Lung (tissue), 12 donors: Measurements from ENCODE around the gene SUMO3. TPM values are rescaled to one million over a fixed set of nuclear protein-coding genes. Genes with fewer than 3 reads are reported as not detected.

Source experiments
- ATAC-seq: fragments of 200-7000 bp; cut with Tn5 transposase; one replicate; pipeline ENCODE4 v1.9.1; 2020; ENCODE audit warnings: moderate number of reproducible peaks; ENCODE audit not compliant: insufficient read depth, low FRiP score
- DNase-seq, 3 donors: peaks; one replicate each; pipeline ENCODE4 v3.0.0-alpha.2; 2013 to 2017
- H3K27ac ChIP-seq, 2 donors: one replicate each; pipeline ENCODE4 v1.5.1; 2013; ENCODE audit warnings: mild to moderate bottlenecking in 2 of 2, moderate library complexity in 2 of 2, control low read depth in 1 of 2, inconsistent platforms in 1 of 2, low read depth in 1 of 2, low read length in 1 of 2
- H3K27me3 ChIP-seq, 3 donors: one replicate each; pipeline ENCODE4 v1.5.1; 2013; ENCODE audit warnings: low read length in 2 of 3; ENCODE audit not compliant: control insufficient read depth in 3 of 3, insufficient read depth in 3 of 3
- H3K36me3 ChIP-seq, 4 donors: one replicate each; pipeline ENCODE4 v1.5.1; 2013; ENCODE audit warnings: low read length in 4 of 4, mild to moderate bottlenecking in 1 of 4, moderate library complexity in 1 of 4; ENCODE audit not compliant: control insufficient read depth in 4 of 4, insufficient read depth in 4 of 4
- H3K4me1 ChIP-seq, 5 donors: one replicate each; pipeline ENCODE4 v1.5.1; 2013; ENCODE audit warnings: low read length in 5 of 5, mild to moderate bottlenecking in 2 of 5, moderate library complexity in 1 of 5; ENCODE audit not compliant: control insufficient read depth in 5 of 5, insufficient read depth in 5 of 5
- H3K4me3 ChIP-seq: one replicate; pipeline ENCODE4 v1.5.1; 2013; ENCODE audit warnings: mild to moderate bottlenecking, control low read depth, moderate library complexity
- H3K9ac ChIP-seq, 2 donors: one replicate each; pipeline ENCODE4 v1.5.1; 2013; ENCODE audit warnings: low read length in 2 of 2, control low read depth in 1 of 2; ENCODE audit not compliant: insufficient read depth in 1 of 2
- H3K9me3 ChIP-seq, 4 donors: one replicate each; pipeline ENCODE4 v1.5.1; 2013; ENCODE audit warnings: low read length in 3 of 4, mild to moderate bottlenecking in 1 of 4, moderate library complexity in 1 of 4; ENCODE audit not compliant: control insufficient read depth in 4 of 4, insufficient read depth in 3 of 4
- CTCF ChIP-seq: IDR thresholded peaks from 2 replicates; pipeline ENCODE4 v1.5.1; 2012; ENCODE audit warnings: mild to moderate bottlenecking; ENCODE audit errors: control extremely low read depth, extremely low read depth
- WGBS, 2 donors: extraction: QIAGEN DNeasy Blood & Tissue Kit; methylation state at CpG; one replicate each; pipeline ENCODE4 v1.1.7; 2013; 5-methylcytosine and 5-hydroxymethylcytosine counted together
- polyA plus RNA-seq, 2 donors: library from polyadenylated mRNA; stranded (reverse); fragments of 200-250 nt; gene quantifications; one replicate each; pipeline ENCODE4 v1.2.1, GENCODE V29; 2013
- total RNA-seq, 2 donors: library from RNA; depleted of rRNA in 1 of 2; stranded (reverse); fragments of >200 nt in 1 of 2; gene quantifications; one replicate each; pipeline ENCODE4 v1.2.1, GENCODE V29; 2014 to 2021
- donor health status: control.
- donor health status: control.
- donor health status: Bipolar disorder and iron deficiency.
- donor health status: healthy.
- donor health status: DM: yes; HTN: yes; CAD: no.

SUMO3 gene
- total and polyA plus RNA-seq, 4 donors: 40.4 to 96.4 (median 66.0) TPM

DNA sequence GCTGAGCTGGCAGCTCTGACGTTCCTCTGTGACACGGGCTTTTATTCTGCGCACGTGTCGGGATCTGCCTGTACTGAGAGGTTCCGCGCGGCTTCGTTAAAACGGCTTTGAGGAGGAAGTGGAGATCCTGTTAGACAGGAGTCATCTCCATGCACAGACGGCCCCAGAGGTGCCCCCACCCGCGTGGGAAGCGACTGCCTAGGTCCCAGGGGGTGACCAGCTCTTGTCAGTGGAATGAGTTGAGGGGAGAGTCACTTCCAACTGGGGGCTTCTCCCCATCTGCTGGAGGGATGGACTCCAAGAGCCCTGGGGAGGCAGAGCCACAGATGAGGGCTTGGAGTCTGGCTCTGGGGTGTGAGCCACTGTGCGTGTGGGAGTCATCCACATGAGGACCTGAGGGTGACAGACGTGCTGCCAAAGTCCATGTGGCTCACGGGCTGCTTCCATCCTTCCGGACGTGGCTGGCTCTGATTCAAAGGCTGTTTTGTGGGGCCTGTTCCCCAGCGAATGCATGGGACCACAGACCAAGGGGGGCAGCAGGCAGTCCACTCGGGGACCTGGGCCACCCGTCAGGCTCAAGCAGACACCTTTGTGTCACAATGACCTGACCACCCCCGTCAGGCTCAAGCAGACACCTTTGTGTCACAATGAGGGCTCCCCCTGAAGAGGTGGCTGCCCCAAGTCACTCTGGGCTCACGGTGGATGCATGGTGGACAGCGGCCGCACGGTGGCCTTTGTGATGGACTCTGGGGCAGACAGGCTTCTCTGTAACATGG lies 28.8 kb upstream of the SUMO3 start:
- no peak for TF ChIP-seq CTCF
- H3K4me1 ChIP-seq: peaks cover 0 to 19% (median 8%) of the 10 kb centered on the region in 5 donors
- DNase-seq (peak in 2 of 3 donors; percentile 46 to 52), ATAC-seq (peak; percentile 48)
- peaks cover 6 to 28% (median 12%) of the 10 kb centered on the region in 4 donors for H3K36me3 ChIP-seq
- peak overlapping the region in 1 of 2 donors; percentile 62 for H3K9ac ChIP-seq
- H3K4me3 ChIP-seq: no peak overlapping the region
- H3K27me3 ChIP-seq: no peaks in the 10 kb centered on the region
- peaks cover 0 to 2% (median 0%) of the 10 kb centered on the region in 4 donors for H3K9me3 ChIP-seq
- H3K27ac ChIP-seq: peak overlapping the region in 1 of 2 donors; percentile 10
- WGBS, 2 donors: 29 to 32% methylated on average over 27 of the region's 27 CpGs

DNA sequence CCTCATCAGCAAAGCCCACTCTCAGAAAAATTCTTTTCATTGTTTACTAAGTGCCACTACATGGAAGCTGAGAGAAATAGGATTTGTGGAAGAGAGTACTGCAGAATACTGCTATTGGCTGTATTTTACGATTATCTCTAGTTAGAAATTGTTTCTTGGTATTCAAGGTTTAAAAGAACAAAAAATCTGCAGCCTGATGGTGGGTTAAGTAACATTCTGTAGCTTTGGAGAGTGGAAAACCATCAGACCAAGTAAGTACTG lies 28.3 kb upstream of the SUMO3 start:
- peaks cover 3 to 25% (median 10%) of the 10 kb centered on the region in 4 donors for H3K36me3 ChIP-seq
- ATAC-seq: no peak
- H3K27ac ChIP-seq: no peak overlapping the region
- no peaks in the 10 kb centered on the region for H3K27me3 ChIP-seq
- no peak overlapping the region for H3K4me3 ChIP-seq
- TF ChIP-seq CTCF: no peak
- 11 to 20% methylated on average over 1 of the region's 1 CpG for WGBS, 2 donors
- peak in 1 of 3 donors; percentile 42 for DNase-seq
- peak overlapping the region in 1 of 2 donors; percentile 62 for H3K9ac ChIP-seq
- peaks cover 0 to 19% (median 8%) of the 10 kb centered on the region in 5 donors for H3K4me1 ChIP-seq
- peaks cover 0 to 2% (median 0%) of the 10 kb centered on the region in 4 donors for H3K9me3 ChIP-seq

DNA sequence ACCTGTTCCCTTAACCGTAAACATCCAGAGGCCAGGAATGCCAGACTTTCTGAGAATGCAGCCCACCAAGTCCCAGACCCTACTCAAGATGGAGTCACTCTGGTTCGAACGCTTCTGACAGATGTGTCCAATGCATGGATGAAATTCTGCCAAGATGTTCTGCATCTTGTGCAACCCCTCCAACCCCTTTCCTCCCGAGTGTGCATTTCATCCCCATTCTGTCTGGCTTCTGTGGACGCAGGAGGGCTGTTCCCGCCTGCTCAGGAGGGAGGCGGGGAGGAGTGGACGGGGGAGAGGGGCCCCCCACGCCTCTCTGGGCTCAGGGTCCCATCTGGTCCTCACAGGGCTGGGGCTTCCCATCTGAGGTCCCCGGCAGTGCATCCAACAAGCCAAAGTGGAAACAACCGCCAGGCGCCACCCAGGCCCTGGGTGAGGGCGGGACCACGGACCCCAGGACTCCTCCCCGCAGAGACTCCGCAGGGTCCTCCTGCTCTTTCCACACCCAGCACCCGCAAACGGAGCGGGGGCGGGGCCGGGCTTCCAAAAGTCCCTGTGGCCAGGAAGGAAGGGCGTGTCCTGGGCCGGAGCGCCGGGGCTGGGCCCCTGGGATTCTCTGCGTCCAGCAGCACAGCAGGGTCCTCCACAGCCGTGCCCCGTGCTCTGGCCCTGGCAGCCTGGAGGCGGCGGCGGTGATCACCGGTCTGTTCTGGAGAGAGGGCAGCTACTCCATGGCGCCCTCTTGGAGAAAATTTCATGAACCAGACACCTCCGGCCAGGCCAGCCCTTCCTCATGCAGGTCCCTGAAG lies 27.8 kb upstream of the SUMO3 start:
- H3K27ac ChIP-seq: no peak overlapping the region
- DNase-seq (peak; percentile 75 to 81 (median 79)), ATAC-seq (peak; percentile 39)

More for the DNA sequence above, 27.8 kb upstream of the SUMO3 start:
- Histone ChIP-seq H3K4me1 (peaks cover 0 to 19% (median 8%) of the 10 kb centered on the region in 5 donors), H3K9ac (peak overlapping the region in 1 of 2 donors; percentile 62), H3K36me3 (peaks cover 2 to 21% (median 9%) of the 10 kb centered on the region in 4 donors), H3K9me3 (peaks cover 0 to 2% (median 0%) of the 10 kb centered on the region in 4 donors), H3K4me3 (no peak overlapping the region), H3K27me3 (no peaks in the 10 kb centered on the region)
- WGBS, 2 donors: 3 to 6% methylated on average over 32 to 34 of the region's 34 CpGs
- TF ChIP-seq CTCF: no peak
